ENCODE data around the gene ASH1L. TPM values are rescaled to one million over a fixed set of nuclear protein-coding genes. Genes with fewer than 3 reads are reported as not detected.

The ASH1L gene
- total and polyA plus RNA-seq, 9 of the 15 experiments (the other 6 are each of a cell fraction or from before 2014, with no cell fraction given): 2.0 to 23.3 (median 14.6) TPM

DNA sequence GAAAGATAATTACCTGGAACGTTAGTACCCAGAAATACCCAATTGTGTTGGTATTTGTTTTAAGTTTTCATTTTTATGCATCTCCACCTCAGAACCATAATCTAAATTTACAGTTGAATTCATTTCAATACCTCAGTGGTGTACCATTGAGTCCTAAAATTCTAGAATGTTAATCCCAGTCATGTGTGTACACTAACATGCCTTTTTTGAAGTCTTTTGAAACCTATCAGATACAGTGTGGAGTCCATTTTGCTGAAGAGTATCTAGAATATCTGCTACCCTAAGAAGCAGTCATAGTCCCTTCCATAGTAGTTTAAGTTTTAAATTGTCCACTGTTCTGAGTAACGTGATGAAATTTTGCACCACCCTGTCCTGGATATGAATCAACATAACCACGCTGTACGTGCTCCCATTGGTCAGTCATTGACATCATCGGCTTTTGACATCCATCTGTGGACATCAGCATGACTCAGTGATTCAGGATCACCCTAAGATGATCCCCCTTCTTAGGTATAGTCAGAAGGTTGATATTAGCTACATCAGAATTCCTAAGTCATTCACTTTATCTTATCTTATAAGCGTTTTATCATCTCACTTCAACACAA, 7.5 kb upstream of the ASH1L start (continued):
- TF ChIP-seq, protein P1, sequence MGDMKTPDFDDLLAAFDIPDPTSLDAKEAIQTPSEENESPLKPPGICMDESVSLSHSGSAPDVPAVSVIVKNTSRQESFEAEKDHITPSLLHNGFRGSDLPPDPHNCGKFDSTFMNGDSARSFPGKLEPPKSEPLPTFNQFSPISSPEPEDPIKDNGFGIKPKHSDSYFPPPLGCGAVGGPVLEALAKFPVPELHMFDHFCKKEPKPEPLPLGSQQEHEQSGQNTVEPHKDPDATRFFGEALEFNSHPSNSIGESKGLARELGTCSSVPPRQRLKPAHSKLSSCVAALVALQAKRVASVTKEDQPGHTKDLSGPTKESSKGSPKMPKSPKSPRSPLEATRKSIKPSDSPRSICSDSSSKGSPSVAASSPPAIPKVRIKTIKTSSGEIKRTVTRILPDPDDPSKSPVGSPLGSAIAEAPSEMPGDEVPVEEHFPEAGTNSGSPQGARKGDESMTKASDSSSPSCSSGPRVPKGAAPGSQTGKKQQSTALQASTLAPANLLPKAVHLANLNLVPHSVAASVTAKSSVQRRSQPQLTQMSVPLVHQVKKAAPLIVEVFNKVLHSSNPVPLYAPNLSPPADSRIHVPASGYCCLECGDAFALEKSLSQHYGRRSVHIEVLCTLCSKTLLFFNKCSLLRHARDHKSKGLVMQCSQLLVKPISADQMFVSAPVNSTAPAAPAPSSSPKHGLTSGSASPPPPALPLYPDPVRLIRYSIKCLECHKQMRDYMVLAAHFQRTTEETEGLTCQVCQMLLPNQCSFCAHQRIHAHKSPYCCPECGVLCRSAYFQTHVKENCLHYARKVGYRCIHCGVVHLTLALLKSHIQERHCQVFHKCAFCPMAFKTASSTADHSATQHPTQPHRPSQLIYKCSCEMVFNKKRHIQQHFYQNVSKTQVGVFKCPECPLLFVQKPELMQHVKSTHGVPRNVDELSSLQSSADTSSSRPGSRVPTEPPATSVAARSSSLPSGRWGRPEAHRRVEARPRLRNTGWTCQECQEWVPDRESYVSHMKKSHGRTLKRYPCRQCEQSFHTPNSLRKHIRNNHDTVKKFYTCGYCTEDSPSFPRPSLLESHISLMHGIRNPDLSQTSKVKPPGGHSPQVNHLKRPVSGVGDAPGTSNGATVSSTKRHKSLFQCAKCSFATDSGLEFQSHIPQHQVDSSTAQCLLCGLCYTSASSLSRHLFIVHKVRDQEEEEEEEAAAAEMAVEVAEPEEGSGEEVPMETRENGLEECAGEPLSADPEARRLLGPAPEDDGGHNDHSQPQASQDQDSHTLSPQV (IDR thresholded peaks at IDR 0.05): peak; percentile 55; the same call in 1 of the 2 replicates
- TF ChIP-seq, protein P2, sequence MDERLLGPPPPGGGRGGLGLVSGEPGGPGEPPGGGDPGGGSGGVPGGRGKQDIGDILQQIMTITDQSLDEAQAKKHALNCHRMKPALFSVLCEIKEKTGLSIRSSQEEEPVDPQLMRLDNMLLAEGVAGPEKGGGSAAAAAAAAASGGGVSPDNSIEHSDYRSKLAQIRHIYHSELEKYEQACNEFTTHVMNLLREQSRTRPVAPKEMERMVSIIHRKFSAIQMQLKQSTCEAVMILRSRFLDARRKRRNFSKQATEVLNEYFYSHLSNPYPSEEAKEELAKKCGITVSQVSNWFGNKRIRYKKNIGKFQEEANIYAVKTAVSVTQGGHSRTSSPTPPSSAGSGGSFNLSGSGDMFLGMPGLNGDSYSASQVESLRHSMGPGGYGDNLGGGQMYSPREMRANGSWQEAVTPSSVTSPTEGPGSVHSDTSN (CRISPR knock-in tag; IDR thresholded peaks at IDR 0.05; ENCODE audit: low read depth): no peak
- TF ChIP-seq, protein P2 (tag; conservative IDR thresholded peaks at IDR 0.05; ENCODE audit: low read depth): peak; percentile 49; the same call in 1 of the 2 replicates
- TF ChIP-seq SAP30 (IDR thresholded peaks at IDR 0.05; ENCODE audit: borderline replicate concordance, insufficient read depth, low read depth, low read length, poor library complexity, severe bottlenecking) (no peak), PYGO2 (tag; IDR thresholded peaks at IDR 0.05) (no peak), NFE2L1 (tag; IDR thresholded peaks at IDR 0.05; ENCODE audit: borderline replicate concordance, low read depth) (peak; percentile 30; the same call in 1 of the 2 replicates), JUND (IDR thresholded peaks at IDR 0.05; ENCODE audit: borderline replicate concordance, low read depth, low read length) (peak; percentile 54; the same call in 1 of the 2 replicates), JUND (tag; IDR thresholded peaks at IDR 0.05; ENCODE audit: borderline replicate concordance, low read depth, low read length) (no peak; the same call in 2 of the 3 replicates), POU5F1 (IDR thresholded peaks at IDR 0.05; ENCODE audit: borderline replicate concordance, low read depth, low read length, partially characterized antibody) (no peak), EP400 (IDR thresholded peaks at IDR 0.05) (peak; percentile 49; the same call in 1 of the 2 replicates), MAFG (tag; conservative IDR thresholded peaks at IDR 0.05) (peak; percentile 81), TRIM24 (IDR thresholded peaks at IDR 0.05) (0 out of 4 replicates have a peak, but pooled peaks of 1 of the 2 experiments have one; percentile 15), TRIM28 (IDR thresholded peaks at IDR 0.05) (no peak), ATF1 (CRISPR knock-in tag; IDR thresholded peaks at IDR 0.05) (no peak), ATF1 (tag; IDR thresholded peaks at IDR 0.05) (0 out of 2 replicates have a peak, but pooled peaks have one; percentile 29), MAFF (IDR thresholded peaks at IDR 0.05; ENCODE audit: low read length) (peak; percentile 45; the same call in 1 of the 2 replicates), C11orf30 (IDR thresholded peaks at IDR 0.05; ENCODE audit: low read depth) (peak; percentile 77), SIN3B (IDR thresholded peaks at IDR 0.05; ENCODE audit: low read depth) (no peak), CEBPG (CRISPR knock-in tag; IDR thresholded peaks at IDR 0.05) (no peak), CEBPG (tag; conservative IDR thresholded peaks at IDR 0.05 in 1 of 2, IDR thresholded peaks at IDR 0.05 in 1 of 2) (peak in 1 of 2 experiments; percentile 59; a peak in 1 of 4 replicates)
- TF ChIP-seq, protein P3, sequence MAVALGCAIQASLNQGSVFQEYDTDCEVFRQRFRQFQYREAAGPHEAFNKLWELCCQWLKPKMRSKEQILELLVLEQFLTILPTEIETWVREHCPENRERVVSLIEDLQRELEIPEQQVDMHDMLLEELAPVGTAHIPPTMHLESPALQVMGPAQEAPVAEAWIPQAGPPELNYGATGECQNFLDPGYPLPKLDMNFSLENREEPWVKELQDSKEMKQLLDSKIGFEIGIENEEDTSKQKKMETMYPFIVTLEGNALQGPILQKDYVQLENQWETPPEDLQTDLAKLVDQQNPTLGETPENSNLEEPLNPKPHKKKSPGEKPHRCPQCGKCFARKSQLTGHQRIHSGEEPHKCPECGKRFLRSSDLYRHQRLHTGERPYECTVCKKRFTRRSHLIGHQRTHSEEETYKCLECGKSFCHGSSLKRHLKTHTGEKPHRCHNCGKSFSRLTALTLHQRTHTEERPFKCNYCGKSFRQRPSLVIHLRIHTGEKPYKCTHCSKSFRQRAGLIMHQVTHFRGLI (CRISPR knock-in tag; IDR thresholded peaks at IDR 0.05): no peak
